Measurements from ENCODE around the gene EPSTI1. TPM values are rescaled to one million over a fixed set of nuclear protein-coding genes. Genes with fewer than 3 reads are reported as not detected.
"Not testable (repeated sequence)": the region's sequence is repeated elsewhere in the genome, so short reads cannot be mapped to it uniquely, and the experiment has no call there.

EPSTI1 gene
- total and polyA plus RNA-seq, 11 donors, result 1.3 to 36.1 (median 4.5) TPM

GRCh38 chr13:42994878-42995277 is 2.8 kb upstream of the EPSTI1 start:
- no peak overlapping the region for H3K4me3 ChIP-seq
- H3K27ac ChIP-seq, result no peak overlapping the region
- H3K9me3 ChIP-seq, result no peaks in the 10 kb centered on the region
- intact Hi-C loops (cut with DNase I), result loop anchor here in 1 of 10 donors (5.0 kb wide), 1 partner anchor 62 kb away; no protein-coding TSS in a partner anchor
- 95 to 100% (median 96%) methylated on average over 1 of the region's 1 CpG for WGBS, 4 donors
- no peaks in the 10 kb centered on the region for H3K36me3 ChIP-seq
- ATAC-seq (no peak), DNase-seq (no peak)
- no peaks in the 10 kb centered on the region for H3K27me3 ChIP-seq
- no peak for TF ChIP-seq CTCF (IDR thresholded peaks at IDR 0.05)
- TF ChIP-seq POLR2A (IDR thresholded peaks at IDR 0.05), result no peak
- peaks cover 4 to 27% (median 13%) of the 10 kb centered on the region in 12 donors for H3K4me1 ChIP-seq

GRCh38 chr13:42992764-42993122 is 702 bp upstream of the EPSTI1 start:
- Histone ChIP-seq H3K4me1 (peaks cover 4 to 45% (median 13%) of the 10 kb centered on the region in 12 donors), H3K9me3 (no peaks in the 10 kb centered on the region), H3K36me3 (no peaks in the 10 kb centered on the region), H3K4me3 (peak overlapping the region in 11 of 12 donors; percentile 64 to 93 (median 81)), H3K27me3 (no peaks in the 10 kb centered on the region), H3K27ac (peak overlapping the region in 11 of 12 donors; percentile 76 to 97 (median 90))
- TF ChIP-seq POLR2A (IDR thresholded peaks at IDR 0.05) (no peak), CTCF (IDR thresholded peaks at IDR 0.05) (no peak)
- 55 to 64% (median 61%) methylated on average over 4 of the region's 4 CpGs for WGBS, 4 donors
- DNase-seq (no peak), ATAC-seq (no peak)
- intact Hi-C loops (cut with DNase I), result loop anchor here in 1 of 10 donors (5.0 kb wide), 1 partner anchor 65 kb away; no protein-coding TSS in a partner anchor

GRCh38 chr13:42991233-42991897 is 676 bp downstream of the EPSTI1 start:
- not testable (repeated sequence) for H3K27me3 ChIP-seq, DNase-seq, H3K9me3 ChIP-seq, H3K36me3 ChIP-seq
- intact Hi-C loops (cut with DNase I), result loop anchor here in 1 of 10 donors (5.0 kb wide), 1 partner anchor 66 kb away; no protein-coding TSS in a partner anchor
- Histone ChIP-seq H3K4me1 (peaks cover 4 to 45% (median 13%) of the 10 kb centered on the region in 12 donors), H3K27ac (peak overlapping the region; percentile 76 to 97 (median 88)), H3K4me3 (peak overlapping the region; percentile 50 to 93 (median 80))
- WGBS, 4 donors, result 53 to 68% (median 62%) methylated on average over 15 of the region's 15 CpGs
- ATAC-seq, result peak in 2 of 4 donors; percentile 13 to 17

- TF ChIP-seq CTCF (IDR thresholded peaks at IDR 0.05) (no peak), POLR2A (IDR thresholded peaks at IDR 0.05) (no peak)
- peak overlapping the region in 11 of 12 donors; percentile 64 to 93 (median 81) for H3K4me3 ChIP-seq
- WGBS, 4 donors, result 30 to 41% (median 39%) methylated on average over 10 of the region's 10 CpGs
- peak overlapping the region in 9 of 12 donors; percentile 76 to 97 (median 90) for H3K27ac ChIP-seq
- H3K36me3 ChIP-seq, result peaks cover 0 to 9% (median 0%) of the 10 kb centered on the region in 9 donors
- peaks cover 4 to 53% (median 17%) of the 10 kb centered on the region in 12 donors for H3K4me1 ChIP-seq
- ATAC-seq, result peak in 3 of 4 donors; percentile 48 to 64 (median 57)
- intact Hi-C loops (cut with DNase I), result loop anchor here in 1 of 10 donors (5.0 kb wide), 1 partner anchor 67 kb away; no protein-coding TSS in a partner anchor
- H3K9me3 ChIP-seq, result no peaks in the 10 kb centered on the region
- H3K27me3 ChIP-seq, result no peaks in the 10 kb centered on the region
- no peak for DNase-seq
Observed at GRCh38 chr13:42990291-42991232, 1.5 kb downstream of the EPSTI1 start.
